GM18873 (cell line): ENCODE results near the gene TBC1D5.
"Not testable (repeated sequence)": the region's sequence is repeated elsewhere in the genome, so short reads cannot be mapped to it uniquely, and the experiment has no call there.

Experiments used
- ATAC-seq: cut with Tn5 transposase; IDR thresholded peaks from one replicate; pipeline ENCODE4 v1.9.1; 2021; ENCODE audit warnings: mild to moderate bottlenecking, moderate library complexity, moderate number of reproducible peaks; ENCODE audit not compliant: unreplicated experiment, low FRiP score

The TBC1D5 gene

GRCh38 chr3:17655743-17656142 lies 86.7 kb downstream of the TBC1D5 start:
- no peak for ATAC-seq

DNA sequence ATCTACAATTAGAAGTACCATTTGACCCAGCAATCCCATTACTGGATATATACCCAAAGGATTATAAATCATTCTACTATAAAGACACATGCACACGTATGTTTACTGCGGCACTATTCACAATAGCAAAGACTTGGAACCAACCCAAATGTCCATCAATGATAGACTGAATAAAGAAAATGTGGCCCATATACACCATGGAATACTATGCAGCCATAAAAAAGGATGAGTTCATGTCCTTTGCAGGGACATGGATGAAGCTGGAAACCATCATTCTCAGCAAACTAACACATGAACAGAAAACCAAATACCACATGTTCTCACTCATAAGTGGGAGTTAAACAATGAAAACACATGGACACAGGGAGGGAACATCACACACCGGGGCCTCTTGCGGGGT lies 92.7 kb downstream of the TBC1D5 start:
- ATAC-seq = not testable (repeated sequence)

GRCh38 chr3:17648630-17649355 lies 93.6 kb downstream of the TBC1D5 start:
- not testable (repeated sequence) for ATAC-seq

- ATAC-seq = no peak
These were observed 97.2 kb downstream of the TBC1D5 start for GRCh38 chr3:17645074-17645698.

GRCh38 chr3:17643691-17644090 lies 98.7 kb downstream of the TBC1D5 start:
- no peak for ATAC-seq

- ATAC-seq = no peak
These were observed 100.0 kb downstream of the TBC1D5 start for GRCh38 chr3:17642474-17642873.

- ATAC-seq = no peak
These were observed 102.0 kb downstream of the TBC1D5 start for GRCh38 chr3:17640466-17640865.

DNA sequence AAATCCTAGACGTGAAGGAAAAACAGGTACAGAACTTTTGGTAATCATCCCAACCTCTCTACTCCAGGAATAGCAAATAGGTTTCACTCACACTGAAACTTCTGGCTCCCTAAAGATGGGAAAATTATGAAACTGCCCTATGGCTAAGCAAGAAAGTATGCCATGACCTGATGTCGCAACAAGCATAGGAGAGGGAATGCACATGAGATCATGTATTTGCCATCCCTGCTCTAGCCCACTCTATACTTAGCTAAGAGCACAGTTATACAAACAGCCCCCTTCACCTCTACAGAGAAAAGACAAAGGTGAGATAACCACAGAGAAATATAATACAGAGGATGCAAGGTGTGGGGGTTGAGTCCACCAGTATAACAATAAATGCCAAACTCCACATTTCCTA lies 102.7 kb downstream of the TBC1D5 start:
- no peak for ATAC-seq

DNA sequence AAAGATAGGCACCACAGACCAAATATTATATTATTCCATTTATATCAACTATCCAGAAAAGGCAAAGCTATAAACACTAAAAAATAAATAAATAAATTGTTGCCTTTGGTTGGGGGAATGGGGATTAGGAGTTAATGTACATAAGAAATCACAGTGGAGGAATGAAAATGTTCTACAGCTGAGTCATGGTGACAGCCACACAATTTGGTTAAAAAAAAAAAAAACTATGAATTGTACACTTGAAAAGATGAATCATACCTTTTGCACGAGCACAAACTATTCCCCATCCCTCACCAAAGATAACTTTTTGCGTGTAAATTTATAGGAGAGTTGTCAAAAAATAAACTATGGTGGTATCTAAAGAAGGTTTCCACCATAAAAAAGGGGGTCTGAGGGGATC lies 103.2 kb downstream of the TBC1D5 start:
- no peak for ATAC-seq

- no peak for ATAC-seq
These were observed 104.1 kb downstream of the TBC1D5 start for GRCh38 chr3:17638356-17638755.

- not testable (repeated sequence) for ATAC-seq
These were observed 106.8 kb downstream of the TBC1D5 start for GRCh38 chr3:17635675-17636074.

DNA sequence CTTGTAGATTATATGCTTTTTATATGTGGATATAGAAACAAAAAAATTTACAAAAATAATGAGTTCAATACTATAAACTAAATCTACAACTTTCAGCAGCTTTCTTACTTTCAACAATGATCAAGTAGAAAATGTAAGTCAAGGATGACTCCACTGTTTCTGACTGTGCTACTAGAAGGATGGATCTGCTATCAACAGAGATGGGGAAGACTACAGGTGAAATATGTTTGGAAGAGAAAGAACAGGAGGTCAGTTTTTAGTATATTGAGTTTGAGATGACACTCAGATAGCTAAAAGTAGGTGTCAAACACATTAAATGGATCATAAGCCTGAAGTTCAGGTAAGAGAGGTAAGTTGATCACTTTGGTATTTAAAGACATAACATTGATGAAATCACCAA lies 107.5 kb downstream of the TBC1D5 start:
- no peak for ATAC-seq

DNA sequence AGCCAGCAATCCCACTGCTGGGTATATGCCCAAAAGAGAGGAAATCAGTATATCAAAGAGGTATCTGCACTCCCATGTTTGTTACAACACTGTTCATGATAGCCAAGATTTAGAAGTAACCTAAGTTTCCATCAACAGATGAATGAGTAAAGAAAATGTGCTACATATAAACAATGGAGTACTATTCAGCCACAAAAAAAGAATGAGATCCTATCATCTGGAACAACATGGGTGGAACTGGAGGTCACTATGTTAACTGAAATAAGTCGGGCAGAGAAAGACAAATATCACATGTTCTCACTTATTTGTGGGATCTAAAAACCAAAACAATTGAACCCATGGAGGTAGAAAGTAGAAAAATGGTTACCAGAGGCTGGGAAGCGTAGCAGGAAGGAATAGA lies 108.2 kb downstream of the TBC1D5 start:
- ATAC-seq = no peak

GRCh38 chr3:17632401-17633100 lies 109.9 kb downstream of the TBC1D5 start:
- no peak for ATAC-seq

DNA sequence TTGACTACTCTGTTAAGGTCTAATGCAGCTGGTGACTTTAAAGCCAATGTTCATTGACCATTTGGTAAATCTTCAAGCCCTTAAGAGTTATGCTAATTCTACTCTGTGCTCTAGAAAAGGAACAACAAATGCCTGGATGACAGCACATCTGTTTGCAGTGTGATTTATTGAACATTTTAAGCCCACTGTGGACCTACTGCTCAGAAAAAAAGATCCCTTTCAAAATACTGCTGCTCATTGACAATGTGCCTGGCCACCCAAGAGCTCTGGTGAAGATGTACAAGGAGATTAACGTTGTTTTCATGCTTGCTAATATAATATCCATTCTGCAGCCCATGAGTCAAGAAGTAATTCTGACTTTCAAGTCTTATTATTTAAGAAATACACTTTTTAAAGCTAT lies 110.8 kb downstream of the TBC1D5 start:
- ATAC-seq = no peak

- no peak for ATAC-seq
These were observed 113.0 kb downstream of the TBC1D5 start for GRCh38 chr3:17629400-17629799.

GRCh38 chr3:17626395-17626794 lies 116.0 kb downstream of the TBC1D5 start:
- ATAC-seq = no peak

- no peak for ATAC-seq
These were observed 117.3 kb downstream of the TBC1D5 start for GRCh38 chr3:17625133-17625532.

- ATAC-seq = no peak
These were observed 119.0 kb downstream of the TBC1D5 start for GRCh38 chr3:17623464-17623863.

- ATAC-seq = no peak
These were observed 122.5 kb downstream of the TBC1D5 start for GRCh38 chr3:17619968-17620367.

- not testable (repeated sequence) for ATAC-seq
These were observed 129.4 kb downstream of the TBC1D5 start for GRCh38 chr3:17613017-17613416.

GRCh38 chr3:17607905-17608304 lies 134.5 kb downstream of the TBC1D5 start:
- ATAC-seq = no peak
